HEK293T (cell line): ENCODE results near the gene CDH12.

Experiments used
- ARNT ChIP-seq: fragments of 450-650 bp; IDR thresholded peaks from 2 replicates; pipeline ENCODE4 v1.6.1; 2017; ENCODE audit warnings: mild to moderate bottlenecking
- BHLHE40 ChIP-seq: fragments of 450-650 bp; IDR thresholded peaks from 2 replicates; pipeline ENCODE4 v1.6.1; 2016; ENCODE audit warnings: mild to moderate bottlenecking, moderate library complexity, borderline replicate concordance
- CTBP1 ChIP-seq: fragments of 450-650 bp; IDR thresholded peaks from 2 replicates; pipeline ENCODE4 v1.6.1; 2016; ENCODE audit warnings: borderline replicate concordance
- ELF4 ChIP-seq: fragments of 450-650 bp; IDR thresholded peaks from 2 replicates; pipeline ENCODE4 v1.6.1; 2017; ENCODE audit warnings: antibody characterized with exemption
- FOXA1 ChIP-seq: fragments of 450-650 bp; IDR thresholded peaks from 2 replicates; pipeline ENCODE4 v1.6.1; 2016; ENCODE audit warnings: mild to moderate bottlenecking
- FOXK2 ChIP-seq: fragments of 450-650 bp; IDR thresholded peaks from 2 replicates; pipeline ENCODE4 v1.6.1; 2016; ENCODE audit warnings: mild to moderate bottlenecking
- LEF1 ChIP-seq: fragments of 450-650 bp; IDR thresholded peaks from 2 replicates; pipeline ENCODE4 v1.6.1; 2017; ENCODE audit warnings: mild to moderate bottlenecking, borderline replicate concordance
- NFRKB ChIP-seq: fragments of 450-650 bp; IDR thresholded peaks from 2 replicates; pipeline ENCODE4 v1.6.1; 2016; ENCODE audit warnings: mild to moderate bottlenecking, moderate library complexity
- SP1 ChIP-seq: fragments of 450-650 bp; IDR thresholded peaks from 2 replicates; pipeline ENCODE4 v1.6.1; 2017
- SUZ12 ChIP-seq: fragments of 450-650 bp; IDR thresholded peaks from 2 replicates; pipeline ENCODE4 v1.6.1; 2016; ENCODE audit warnings: mild to moderate bottlenecking
- TARDBP ChIP-seq: fragments of 450-650 bp; IDR thresholded peaks from 2 replicates; pipeline ENCODE4 v1.6.1; 2016
- TF ChIP-seq, protein P1 (sequence below): fragments of 450-650 bp; IDR thresholded peaks from 2 replicates; pipeline ENCODE4 v1.6.1; 2016

GRCh38 chr5:22614486-22615094 lies 238.6 kb downstream of the CDH12 start:
- TF ChIP-seq BHLHE40: no peak
- no peak for TF ChIP-seq SP1
- no peak for TF ChIP-seq ELF4
- TF ChIP-seq ARNT: no peak
- TF ChIP-seq FOXA1: no peak
- TF ChIP-seq TARDBP: no peak
- no peak for TF ChIP-seq LEF1
- TF ChIP-seq CTBP1: no peak
- TF ChIP-seq NFRKB: no peak
- TF ChIP-seq, protein P1, sequence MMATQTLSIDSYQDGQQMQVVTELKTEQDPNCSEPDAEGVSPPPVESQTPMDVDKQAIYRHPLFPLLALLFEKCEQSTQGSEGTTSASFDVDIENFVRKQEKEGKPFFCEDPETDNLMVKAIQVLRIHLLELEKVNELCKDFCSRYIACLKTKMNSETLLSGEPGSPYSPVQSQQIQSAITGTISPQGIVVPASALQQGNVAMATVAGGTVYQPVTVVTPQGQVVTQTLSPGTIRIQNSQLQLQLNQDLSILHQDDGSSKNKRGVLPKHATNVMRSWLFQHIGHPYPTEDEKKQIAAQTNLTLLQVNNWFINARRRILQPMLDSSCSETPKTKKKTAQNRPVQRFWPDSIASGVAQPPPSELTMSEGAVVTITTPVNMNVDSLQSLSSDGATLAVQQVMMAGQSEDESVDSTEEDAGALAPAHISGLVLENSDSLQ: no peak
- TF ChIP-seq FOXK2: no peak
- TF ChIP-seq SUZ12: no peak
